ENCODE measurements around the gene PLCD3.

DNA sequence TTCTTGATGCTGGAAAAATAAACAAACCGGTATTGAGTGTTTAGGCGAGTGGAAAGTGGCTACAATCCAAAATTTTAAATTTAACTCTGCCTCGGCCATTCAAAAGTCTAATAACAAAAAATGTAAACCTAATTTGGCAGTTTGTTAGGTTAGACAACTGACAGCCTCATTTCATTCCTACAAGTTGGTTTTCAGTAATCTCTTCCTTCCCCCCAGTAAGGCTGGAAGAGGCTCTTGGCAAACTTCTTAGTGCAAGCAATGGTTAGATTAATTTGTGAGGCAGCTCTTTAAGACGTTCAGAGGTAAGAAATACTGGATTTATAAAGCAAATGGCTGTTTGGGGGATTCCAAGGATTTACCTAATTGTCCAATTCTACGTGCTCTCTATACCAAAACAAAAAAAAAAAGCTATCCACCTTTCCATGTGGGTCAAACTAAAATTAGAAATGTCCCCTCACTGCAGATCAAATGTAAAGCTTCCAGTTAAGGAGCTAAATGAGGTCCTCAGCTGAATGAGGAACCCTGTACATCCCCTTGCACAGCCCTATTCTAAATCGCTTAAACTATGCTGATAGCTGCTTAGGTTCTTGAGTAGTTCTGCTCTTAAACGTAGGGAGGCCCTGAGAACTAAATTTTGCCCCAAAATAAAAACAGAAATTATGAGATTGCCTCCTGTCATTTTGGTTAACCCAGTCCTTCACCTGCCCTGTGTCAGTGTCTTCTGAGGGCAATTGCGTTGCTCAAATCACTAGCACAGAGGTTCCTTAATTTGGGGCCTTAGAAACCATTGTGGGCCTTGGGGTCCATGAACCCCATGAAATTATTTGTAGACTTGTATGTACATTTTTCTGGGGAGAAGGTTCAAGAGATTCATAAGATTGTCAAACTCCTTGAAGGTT lies 18.8 kb upstream of the PLCD3 start:
- TF ChIP-seq, protein P1, sequence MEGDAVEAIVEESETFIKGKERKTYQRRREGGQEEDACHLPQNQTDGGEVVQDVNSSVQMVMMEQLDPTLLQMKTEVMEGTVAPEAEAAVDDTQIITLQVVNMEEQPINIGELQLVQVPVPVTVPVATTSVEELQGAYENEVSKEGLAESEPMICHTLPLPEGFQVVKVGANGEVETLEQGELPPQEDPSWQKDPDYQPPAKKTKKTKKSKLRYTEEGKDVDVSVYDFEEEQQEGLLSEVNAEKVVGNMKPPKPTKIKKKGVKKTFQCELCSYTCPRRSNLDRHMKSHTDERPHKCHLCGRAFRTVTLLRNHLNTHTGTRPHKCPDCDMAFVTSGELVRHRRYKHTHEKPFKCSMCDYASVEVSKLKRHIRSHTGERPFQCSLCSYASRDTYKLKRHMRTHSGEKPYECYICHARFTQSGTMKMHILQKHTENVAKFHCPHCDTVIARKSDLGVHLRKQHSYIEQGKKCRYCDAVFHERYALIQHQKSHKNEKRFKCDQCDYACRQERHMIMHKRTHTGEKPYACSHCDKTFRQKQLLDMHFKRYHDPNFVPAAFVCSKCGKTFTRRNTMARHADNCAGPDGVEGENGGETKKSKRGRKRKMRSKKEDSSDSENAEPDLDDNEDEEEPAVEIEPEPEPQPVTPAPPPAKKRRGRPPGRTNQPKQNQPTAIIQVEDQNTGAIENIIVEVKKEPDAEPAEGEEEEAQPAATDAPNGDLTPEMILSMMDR (IDR thresholded peaks at IDR 0.05) = no peak
- TF ChIP-seq POLR2A (IDR thresholded peaks at IDR 0.05) = no peak
